Stimulated activated CD8-positive, alpha-beta memory T cell treated with anti-CD3 and anti-CD28 coated beads, Interleukin-4, amount 100 ng/mL, for 24 hours (primary cell): ENCODE data around the gene LRRC3B.

Experiments used
- DNase-seq: peaks from one replicate; pipeline ENCODE4 v3.0.0-alpha.2; 2020; ENCODE audit warnings: low read depth

LRRC3B gene

DNA sequence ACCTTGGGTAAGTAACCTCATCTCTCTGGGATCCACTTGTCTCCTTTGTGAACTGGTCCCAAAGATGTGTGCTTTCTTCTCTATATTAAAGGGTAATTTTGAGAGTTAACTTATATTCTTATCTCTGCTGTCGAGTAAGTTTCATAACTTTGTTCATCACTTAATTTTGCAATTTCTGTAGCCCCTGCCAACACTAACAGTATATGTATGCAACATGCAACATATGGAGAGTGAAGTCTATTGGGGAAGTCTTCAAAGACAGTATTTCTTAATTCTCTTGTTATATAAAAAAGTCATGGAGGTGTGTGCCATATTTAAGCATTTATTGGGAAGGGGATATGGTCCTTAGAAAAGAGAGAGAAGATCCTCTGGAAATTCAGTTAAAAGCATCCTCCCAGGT lies 85.9 kb downstream of the LRRC3B start:
- no peak for DNase-seq

DNA sequence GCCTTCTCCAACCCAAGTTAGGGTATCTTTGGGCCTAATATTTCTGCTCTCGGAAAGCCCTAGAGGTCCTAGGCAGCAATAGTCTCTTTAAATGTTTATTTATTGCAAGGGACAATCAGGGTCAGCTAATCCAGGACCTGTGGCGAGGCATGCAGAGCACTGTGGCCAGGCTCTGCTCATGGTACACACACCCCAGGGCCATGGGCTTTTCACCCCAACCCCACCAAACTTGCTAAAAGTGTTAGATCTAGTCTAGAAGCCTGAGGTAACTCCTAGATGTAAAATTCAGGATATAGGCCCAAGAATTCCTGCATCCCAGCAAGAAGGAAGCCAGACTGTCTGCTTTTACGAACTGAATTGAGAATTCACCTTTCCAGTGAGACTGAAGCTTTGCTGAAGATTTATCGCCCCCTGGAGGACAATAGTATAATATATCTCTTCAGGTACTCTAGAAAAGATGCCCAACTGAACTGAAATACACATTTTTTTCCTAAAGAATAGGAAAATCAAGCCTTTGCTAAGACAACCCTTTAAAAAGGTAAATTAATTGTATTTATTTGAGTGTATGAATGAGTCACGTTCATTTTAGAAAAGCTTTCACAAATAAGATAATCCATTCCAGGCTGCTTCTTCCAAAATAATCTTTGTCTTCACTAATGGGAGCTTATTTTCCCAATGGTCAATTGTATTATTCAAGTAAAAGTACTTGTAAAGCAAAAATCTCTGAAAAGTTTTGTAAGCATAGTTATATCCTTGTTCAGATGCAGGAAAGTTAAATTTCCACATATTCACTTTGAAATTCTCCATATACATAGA lies 89.8 kb downstream of the LRRC3B start:
- no peak for DNase-seq

DNA sequence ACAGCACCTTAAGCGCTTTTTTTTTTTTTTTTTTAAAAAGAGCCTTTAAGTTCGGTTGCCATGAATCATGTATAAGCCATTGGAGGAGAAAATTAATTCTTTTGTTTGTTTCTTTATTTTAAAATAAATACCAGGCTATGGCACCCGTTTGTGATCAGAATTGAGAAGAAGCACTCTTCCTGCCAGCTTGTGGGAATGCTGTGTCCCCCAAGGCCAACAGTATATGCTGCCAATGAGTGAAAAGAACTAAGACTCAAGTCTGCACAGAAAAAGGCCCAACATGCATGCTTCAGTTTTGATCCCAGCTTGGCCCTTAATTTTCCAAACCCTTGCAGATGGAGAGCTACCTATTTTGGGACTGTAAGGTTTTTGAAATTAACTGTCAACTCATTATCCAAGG lies 90.5 kb downstream of the LRRC3B start:
- DNase-seq: no peak

DNA sequence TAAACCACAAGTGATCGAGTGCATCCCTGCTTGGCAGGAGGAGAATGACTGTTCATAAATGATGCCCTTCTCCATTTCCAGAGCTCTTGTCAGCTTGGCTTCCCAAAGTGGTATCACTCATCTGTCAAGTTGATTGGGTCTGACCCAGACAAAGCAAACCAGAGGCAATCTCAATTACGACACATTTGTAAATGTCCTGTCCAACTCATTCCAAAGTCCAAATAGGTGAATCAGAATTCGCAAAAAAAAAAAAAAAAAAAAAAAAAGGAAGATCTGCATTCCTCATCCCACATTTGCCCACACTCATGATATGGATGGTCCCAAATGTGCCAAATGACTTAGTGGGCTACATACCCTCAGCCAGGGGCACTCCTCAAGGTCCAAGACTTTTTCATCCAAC lies 91.9 kb downstream of the LRRC3B start:
- no peak for DNase-seq

DNA sequence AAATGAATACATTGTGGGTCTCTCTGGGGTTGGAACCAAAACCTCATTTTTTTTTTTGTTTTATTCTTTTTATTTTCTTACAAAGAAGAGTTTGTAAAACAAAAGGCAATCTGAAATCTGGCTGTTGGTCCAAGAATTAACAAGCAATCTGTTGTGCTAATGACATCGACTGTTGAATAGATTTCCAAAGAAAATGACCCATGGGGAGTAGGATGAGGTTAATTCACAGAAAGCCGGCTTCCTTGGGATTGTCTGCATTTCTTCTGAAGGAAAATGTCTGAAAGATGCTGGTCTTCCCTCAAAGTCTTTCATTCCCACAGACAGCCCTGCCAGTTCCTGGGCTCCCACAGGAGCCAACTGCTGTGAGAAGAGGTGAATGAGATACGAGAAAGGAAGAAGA lies 92.9 kb downstream of the LRRC3B start:
- no peak for DNase-seq

DNA sequence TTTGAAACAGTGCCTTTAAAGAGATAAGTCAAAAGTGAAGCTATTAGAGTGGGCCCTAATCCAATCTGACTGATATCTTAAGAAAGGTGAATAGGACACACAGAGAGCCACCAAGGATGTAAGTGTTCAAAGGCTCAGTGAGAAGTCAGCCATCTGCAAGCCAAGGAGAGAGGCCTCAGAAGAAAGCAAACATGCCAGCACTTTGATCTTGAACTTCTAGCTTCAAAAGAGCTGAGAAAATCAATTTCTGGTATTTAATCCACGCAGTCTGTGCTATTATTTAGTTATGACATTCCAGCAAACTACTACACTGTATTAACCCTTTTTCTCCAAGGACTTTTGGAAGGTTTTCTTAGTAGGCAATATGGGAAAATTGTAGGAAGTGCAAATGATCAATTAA lies 95.7 kb downstream of the LRRC3B start:
- no peak for DNase-seq

DNA sequence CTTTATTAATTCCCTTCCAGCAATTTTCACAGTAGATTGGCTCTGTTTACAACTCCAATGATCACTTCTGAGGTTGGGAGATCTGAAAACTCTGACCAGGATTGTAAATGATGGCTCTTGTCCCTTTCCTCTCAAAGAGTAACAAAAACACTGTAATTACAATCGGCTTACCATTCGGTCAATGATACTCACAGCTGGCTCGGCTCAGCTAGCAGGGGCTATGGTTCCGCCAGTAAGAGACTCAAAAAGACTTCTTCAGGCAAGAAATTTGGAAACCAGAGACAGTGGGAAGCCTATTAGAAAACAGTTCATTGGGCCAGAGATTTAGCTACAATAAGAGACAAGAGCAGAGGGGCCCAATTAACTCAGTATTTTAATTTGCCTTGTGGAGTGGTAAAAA lies 96.6 kb downstream of the LRRC3B start:
- no peak for DNase-seq

DNA sequence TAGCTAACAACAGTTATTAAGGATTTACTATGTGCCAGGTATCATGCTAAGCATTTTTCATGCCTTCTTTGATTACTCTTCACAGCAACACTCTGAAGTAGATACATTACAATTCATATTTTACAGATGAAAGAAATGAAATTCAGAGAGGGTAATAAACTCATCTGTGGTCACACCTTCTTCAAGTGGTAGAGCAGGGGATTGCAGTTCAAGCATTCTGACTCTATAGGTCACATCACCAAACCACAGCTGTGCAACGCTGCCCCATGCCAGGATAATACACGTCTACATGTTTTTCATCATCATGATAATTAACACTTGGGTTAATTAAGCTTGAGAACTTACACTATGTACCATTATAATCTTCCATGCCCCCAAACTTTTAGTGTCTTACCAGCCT lies 98.5 kb downstream of the LRRC3B start:
- DNase-seq: no peak

DNA sequence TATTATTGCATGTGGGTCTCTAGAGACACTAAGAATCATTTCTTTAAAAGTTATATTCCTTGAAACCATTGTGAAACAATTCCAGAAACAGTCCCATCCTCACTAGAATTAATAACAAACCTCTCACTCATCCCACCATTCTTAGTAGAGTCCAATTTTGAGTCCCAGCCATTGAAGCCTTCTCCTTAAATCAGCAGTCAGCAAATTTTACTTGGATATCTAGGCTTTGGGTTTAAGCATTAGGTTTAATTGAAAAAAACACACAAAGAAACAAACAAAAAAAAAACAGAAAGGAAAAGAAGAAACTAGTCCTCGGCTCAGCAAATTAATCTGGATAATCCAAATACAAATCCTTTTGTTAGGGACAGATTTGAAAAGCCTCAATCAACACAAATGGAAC lies 109.3 kb downstream of the LRRC3B start:
- no peak for DNase-seq

DNA sequence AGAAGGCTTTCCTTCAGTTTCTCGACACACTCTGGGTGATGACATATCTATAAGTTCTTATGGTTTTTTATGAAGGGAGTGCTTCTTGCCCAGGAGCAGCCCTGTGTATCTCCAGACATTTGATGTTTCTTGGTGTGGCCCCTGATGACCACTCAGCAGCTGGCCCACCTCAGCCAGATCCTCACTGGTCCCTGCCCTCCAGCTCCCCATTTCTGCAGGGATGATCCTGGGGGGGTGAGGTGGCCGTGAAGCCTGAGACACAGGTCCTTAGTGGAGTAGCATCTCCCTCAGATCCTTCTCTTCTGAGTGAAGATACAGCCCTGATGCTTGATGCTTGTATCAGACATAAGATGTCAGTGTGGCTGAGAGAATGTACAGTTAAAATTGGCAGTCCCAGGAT lies 127.7 kb downstream of the LRRC3B start:
- DNase-seq: no peak

DNA sequence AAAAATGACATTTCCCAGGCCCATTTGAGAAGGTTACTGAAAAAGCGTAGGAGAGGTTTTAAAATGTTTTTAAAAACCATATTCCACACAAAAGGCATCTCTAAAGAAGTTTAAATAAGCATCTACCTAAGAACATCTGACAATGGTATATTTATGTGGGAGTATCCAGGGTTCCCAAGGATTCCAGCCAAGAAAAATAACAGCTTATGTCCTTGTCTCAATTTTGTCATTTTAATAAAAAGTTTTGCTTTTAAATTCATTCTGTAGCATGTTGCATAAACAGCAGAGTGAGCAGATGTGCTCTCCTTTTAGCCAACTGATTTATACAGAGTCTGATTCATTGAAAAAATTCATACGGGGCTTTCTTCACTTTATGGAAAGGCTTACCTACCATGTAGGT lies 129.9 kb downstream of the LRRC3B start:
- no peak for DNase-seq

DNA sequence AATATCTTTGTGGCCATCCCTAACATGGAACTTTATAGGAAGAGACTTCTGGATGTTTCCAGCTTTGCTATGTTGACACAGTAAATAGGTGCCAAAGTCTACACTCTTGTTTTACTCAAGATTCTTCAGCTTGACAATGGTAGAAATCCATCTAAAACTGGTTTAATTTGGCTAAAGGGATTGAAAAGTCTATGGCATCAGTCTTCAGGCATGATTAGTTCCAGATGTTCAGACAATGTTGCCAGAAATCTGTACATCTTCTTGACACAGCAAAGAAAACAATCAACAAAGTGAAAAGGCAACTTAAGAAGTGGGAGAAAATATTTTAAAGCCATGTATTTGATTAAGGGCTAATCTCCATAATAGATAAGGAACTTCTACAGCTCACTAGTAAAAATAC lies 130.5 kb downstream of the LRRC3B start:
- DNase-seq: no peak

DNA sequence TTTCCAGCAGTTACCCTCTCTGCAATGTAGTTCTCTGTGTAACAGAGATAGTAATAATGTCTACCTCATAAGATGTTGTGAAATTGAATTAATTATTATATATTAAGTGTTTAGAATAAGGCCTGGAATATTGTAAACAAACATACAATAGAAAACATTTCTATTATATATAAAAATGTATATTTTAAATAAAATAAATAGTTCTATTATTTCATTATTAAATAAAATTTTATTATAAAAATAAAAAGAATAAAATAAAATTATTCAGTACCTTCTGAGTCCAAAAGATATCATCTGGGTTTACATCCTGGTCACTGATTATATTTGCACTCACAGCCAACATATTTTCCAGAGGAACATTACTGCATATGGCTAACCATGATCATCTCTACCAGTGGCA lies 135.4 kb downstream of the LRRC3B start:
- no peak for DNase-seq
